Spleen (tissue), 7 donors: ENCODE data around the gene IPO8.
"Not testable (repeated sequence)": the region's sequence is repeated elsewhere in the genome, so short reads cannot be mapped to it uniquely, and the experiment has no call there.

ENCODE experiments used
- POLR2A ChIP-seq, 3 donors: fragments of 450-650 bp; IDR thresholded peaks; one replicate each; pipeline ENCODE4 v1.5.1; 2017; ENCODE audit warnings: antibody characterized with exemption in 3 of 3, mild to moderate bottlenecking in 1 of 3
- POLR2AphosphoS5 ChIP-seq, 3 donors: sonication (generic); formaldehyde crosslinking; IDR thresholded peaks; one replicate each; pipeline ENCODE4 v1.5.1; 2017; ENCODE audit warnings: antibody characterized with exemption in 3 of 3
- TF ChIP-seq, protein P1 (sequence below), 11 experiments: fragments of 200-600 bp in 7 of 11; fragments of 450-650 bp in 4 of 11; sonication (generic) in 4 of 11; IDR thresholded peaks in 8 of 11; conservative IDR thresholded peaks in 3 of 11; 1 replicate in 7 of 11; 2 replicates in 4 of 11; pipeline versions ENCODE4 v1.4.0 to v1.8.0; 2016 to 2021; ENCODE audit warnings: antibody characterized with exemption in 11 of 11, inconsistent platforms in 4 of 11, mild to moderate bottlenecking in 1 of 11
- donor health status: DM: no; HTN: no; CAD: no; lungs with moderate emphysema.
- donor health status: DM: no; HTN: no; CAD: no.
- donor health status: DM: no; HTN: no; CAD: no.

DNA sequence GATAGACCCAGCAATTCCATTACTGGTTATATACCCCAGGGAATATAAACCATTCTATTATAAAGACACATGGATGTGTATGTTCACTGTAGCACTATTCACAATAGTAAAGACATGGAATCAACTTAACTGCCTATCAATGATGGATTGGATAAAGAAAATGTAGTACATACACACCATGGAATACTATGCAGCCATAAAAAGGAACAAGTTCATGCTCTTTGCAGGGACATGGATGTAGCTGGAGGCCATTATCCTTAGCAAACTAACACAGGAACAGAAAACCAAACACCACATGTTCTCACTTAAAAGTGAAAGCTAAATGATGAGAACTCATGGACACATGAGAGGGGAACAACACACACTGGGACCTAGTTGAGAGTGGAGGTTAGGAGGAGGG, 85.8 kb downstream of the IPO8 start:
- TF ChIP-seq, protein P1, sequence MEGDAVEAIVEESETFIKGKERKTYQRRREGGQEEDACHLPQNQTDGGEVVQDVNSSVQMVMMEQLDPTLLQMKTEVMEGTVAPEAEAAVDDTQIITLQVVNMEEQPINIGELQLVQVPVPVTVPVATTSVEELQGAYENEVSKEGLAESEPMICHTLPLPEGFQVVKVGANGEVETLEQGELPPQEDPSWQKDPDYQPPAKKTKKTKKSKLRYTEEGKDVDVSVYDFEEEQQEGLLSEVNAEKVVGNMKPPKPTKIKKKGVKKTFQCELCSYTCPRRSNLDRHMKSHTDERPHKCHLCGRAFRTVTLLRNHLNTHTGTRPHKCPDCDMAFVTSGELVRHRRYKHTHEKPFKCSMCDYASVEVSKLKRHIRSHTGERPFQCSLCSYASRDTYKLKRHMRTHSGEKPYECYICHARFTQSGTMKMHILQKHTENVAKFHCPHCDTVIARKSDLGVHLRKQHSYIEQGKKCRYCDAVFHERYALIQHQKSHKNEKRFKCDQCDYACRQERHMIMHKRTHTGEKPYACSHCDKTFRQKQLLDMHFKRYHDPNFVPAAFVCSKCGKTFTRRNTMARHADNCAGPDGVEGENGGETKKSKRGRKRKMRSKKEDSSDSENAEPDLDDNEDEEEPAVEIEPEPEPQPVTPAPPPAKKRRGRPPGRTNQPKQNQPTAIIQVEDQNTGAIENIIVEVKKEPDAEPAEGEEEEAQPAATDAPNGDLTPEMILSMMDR (IDR thresholded peaks at IDR 0.05 in 8 of 11, conservative IDR thresholded peaks at IDR 0.05 in 3 of 11), result not testable (repeated sequence)
- not testable (repeated sequence) for TF ChIP-seq POLR2A, POLR2AphosphoS5 (IDR thresholded peaks at IDR 0.05)
